Stimulated activated CD4-positive, alpha-beta T cell treated with anti-CD3 and anti-CD28 coated beads, Interleukin-2, amount 100 ng/mL, for 48 hours (primary cell): ENCODE results near the gene PSD.
"Not testable (repeated sequence)": the region's sequence is repeated elsewhere in the genome, so short reads cannot be mapped to it uniquely, and the experiment has no call there.

Experiments
- DNase-seq, 2 donors: peaks; one replicate each; pipeline ENCODE4 v3.0.0-alpha.2; 2020

PSD gene

GRCh38 chr10:102418622-102419268 lies at the start of gene PSD:
PSD (minus strand) TSS chr10:102418785; CDS start chr10:102417038, 1,747 bp downstream.
- no peak for DNase-seq

- no peak for DNase-seq
Measured at GRCh38 chr10:102467971-102468438, 49.4 kb upstream of the PSD start.

- no peak for DNase-seq
Measured at GRCh38 chr10:102467318-102467717, 48.7 kb upstream of the PSD start.

- DNase-seq: no peak
Measured at GRCh38 chr10:102465466-102465865, 46.9 kb upstream of the PSD start.

DNA sequence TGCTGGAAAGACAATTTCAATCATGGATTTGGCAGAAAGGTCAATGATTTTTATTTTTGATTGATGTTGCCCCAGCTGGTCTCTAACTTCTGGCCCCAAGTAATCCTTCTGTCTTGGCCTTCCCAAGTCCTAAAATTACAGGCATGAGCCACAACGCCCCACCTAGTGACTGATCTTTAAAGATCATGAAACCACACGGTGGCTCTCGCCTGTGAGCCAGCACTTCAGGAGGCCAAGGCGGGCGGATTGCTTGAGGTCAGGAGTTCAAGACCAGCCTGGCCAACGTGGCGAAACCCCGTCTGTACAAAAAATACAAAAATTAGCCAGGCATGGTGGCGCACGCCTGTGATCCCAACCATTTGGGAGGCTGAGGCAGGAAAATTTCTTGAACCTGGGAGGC lies 45.4 kb upstream of the PSD start:
- DNase-seq: no peak

DNA sequence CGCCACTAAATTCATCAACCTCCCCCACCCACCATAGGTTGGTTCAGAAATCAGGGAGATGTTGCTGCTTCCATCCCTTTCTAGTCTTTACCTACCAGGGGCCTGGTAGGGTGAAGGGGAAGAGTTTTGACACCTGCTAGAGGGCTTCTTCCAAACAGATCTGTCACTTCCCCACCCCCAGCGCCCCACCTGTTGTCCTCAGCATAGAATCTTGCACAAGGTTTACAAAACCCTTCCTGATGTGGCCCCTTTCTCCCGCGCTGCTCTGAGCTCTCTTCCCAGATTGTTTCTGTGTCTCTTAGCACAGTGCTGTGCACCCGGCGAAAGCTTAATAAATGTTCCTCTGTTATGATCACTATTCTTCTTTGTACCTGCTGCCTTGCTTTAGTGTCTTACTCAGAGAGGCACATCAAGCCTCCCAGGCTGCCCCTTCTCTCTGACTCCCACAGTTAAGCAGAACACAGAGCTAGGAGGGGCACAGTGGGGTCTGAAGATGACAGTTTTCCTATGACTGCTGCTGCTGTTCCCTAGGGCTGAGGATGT lies 44.0 kb upstream of the PSD start:
- DNase-seq: no peak

- peak; percentile 90 to 95 for DNase-seq
Measured at GRCh38 chr10:102461187-102462054, 42.8 kb upstream of the PSD start.

DNA sequence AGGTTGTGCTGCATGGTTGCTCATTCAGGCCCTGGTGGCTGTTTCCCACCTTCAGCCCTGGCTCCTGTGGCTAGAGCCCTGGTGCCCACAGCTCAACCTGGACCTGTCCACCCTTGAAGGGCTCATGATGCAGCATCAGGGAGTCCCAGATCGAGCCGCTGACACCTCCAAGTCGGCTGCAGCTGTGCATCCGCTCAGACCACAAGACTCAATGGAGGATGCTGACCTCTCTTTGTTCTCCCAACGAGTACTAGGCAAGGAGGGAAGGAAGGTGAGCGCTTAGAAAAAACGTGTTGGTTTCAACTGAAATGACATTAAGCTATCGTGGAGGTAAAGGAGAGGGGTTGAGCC lies 42.2 kb upstream of the PSD start:
- no peak for DNase-seq

GRCh38 chr10:102458656-102459055 lies 40.1 kb upstream of the PSD start:
- no peak for DNase-seq

DNA sequence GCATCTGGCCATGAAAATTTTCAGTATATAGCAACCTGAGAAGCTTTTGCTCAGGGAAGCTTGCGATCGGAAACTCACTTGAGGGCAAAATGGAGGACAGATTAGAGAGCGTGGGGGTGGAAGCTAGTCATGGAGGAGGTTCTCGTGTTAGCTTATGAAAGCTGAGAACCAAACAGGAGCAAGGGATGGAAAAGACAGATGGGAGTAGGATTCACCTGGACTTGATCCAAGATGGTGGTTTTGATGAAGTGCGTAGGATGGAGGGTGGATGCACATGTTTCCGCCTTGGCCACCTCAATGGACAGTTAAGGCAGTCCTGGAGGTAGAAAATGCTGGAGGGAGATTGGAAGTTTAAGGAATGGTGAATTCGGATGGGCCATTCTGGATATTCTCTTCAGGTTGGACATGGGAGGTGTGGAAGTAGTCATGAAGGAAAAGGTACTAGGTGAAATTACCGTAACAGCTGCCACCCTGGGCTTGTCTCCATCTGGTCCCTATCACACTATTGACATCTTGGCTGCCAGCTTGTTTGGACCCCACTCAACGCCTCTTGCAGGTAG lies 39.1 kb upstream of the PSD start:
- DNase-seq: no peak

GRCh38 chr10:102455893-102456471 lies 37.4 kb upstream of the PSD start:
- no peak for DNase-seq

- DNase-seq: not testable (repeated sequence)
Measured at GRCh38 chr10:102454662-102455487, 36.3 kb upstream of the PSD start.

GRCh38 chr10:102453502-102453901 lies 34.9 kb upstream of the PSD start:
- DNase-seq: no peak

- peak; percentile 56 to 70 for DNase-seq
Measured at GRCh38 chr10:102452672-102453340, 34.2 kb upstream of the PSD start.

DNA sequence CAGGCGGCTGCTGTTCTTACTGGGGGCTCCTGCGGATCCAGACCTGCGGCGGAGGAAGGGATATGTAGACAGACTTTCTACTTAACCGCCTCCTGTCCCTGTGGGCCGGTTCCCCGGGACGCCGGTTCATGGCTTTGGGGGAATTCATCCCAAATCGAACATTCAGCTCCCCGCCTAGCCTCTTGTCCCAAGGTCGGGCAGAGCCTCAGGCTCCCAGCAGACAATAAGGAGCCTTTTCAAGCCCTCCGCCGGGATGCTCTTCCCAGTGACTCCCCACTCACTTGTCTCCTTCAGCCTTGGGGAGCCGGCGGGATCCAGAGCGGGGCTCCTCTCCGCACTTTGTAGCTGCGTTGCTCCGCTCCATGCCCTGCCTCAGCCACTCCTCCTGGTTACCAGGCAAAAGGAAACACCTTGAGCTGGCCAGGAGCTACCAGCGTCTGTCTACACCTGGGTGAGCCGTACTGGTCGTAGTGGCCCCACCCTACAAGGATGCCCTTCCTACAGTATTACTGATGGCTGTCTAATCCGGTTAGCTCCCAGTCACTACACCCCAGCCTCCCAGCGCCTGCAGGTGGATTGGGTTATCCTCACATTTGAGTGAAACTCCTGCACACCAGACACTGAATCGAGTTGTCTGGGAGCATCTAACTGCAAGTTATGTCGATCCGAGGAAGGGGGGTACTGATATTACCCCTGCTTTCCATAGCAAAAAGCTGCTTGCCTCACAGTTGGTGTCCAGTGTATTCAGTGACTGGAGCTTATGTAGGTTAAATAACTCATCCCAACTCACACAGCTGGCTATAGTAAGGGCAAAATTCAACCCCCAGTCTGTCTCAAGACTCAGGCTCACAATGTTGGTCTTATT lies 32.8 kb upstream of the PSD start, which contains the start of gene C10orf95:
Gene C10orf95 (minus strand): TSS at position 439 of the 865 bp plus-strand sequence. CDS start 450 bp downstream, outside the sequence.
- DNase-seq: no peak

GRCh38 chr10:102450374-102451104 lies 32.0 kb upstream of the PSD start:
- peak; percentile 67 to 81 for DNase-seq

DNA sequence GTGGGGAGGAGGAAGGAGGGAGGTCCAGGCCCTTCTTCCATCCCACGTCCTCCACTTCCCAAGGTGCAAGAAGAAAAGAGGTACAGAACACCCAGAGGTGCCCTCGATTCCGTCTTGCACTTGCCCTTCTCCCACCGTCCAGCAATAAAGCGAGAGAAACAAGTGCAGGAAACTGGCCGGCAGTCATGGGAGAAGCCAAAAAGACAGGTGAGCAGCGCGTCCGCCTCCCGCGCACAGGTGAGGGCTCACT lies 31.5 kb upstream of the PSD start:
- no peak for DNase-seq

DNA sequence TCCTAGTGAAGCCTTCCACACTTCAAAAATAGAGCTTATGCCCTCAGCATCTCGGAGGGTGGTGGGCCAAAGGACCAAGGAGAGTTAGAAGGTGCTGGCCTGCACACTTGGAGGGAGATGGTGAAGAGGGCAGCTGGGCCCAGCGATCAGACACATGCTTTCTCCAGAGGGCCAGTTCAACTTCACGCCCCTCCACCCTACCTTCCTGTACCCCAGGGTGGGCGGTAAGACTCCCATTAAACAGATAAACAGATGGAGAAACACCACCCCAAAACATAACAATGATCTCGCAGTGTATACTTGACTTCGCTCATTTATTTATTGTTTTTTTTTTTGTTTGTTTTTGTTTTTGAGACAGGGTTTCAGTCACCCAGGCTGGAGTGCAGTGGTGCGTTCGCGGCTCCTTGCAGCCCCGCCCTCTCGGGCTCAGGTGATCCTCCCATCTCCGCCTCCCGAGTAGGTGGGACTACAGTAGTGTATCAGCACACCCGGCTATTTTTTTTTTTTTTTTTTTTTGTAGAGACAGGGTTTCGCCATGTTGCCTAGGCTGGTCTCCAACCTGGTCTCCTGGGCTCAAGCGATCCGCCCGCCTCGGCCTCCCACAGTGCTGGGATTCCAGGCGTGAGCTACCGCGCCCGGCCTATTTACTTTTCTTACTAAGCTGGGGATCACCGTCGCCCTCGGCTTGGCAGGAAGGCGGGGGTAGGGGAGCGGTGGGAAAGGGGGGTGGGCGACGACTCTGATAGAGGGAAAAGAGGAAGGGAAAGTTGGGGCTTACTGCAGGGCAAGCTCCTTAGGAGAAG lies 30.9 kb upstream of the PSD start:
- peak; percentile 71 to 75 for DNase-seq

DNA sequence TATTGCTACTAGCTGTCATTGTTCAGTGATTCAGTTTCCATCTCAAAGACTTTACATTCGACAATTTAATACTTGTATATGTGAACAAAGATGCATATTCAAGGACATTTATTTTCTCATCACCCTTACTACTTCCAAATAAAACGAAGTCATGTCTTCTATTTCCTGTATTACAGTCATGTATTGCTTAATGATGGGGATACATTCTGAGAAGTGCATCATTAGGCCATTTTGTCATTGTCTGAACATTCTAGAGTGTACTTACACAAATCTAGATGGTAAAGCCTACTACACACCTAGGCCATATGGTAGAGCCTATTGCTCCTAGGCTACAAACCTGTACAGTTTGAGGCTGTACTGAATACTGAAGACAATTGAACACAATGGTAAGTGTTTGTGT lies 26.3 kb upstream of the PSD start:
- DNase-seq: no peak
